Right lobe of liver (tissue), 6 donors: ENCODE measurements around the gene NUP93. TPM values are rescaled to one million over a fixed set of nuclear protein-coding genes. Genes with fewer than 3 reads are reported as not detected.
"Not testable (repeated sequence)": the region's sequence is repeated elsewhere in the genome, so short reads cannot be mapped to it uniquely, and the experiment has no call there.

Source experiments
- ATAC-seq, 4 donors: fragments of 200-7000 bp; cut with Tn5 transposase; one replicate each; pipeline ENCODE4 v1.9.1; 2020; ENCODE audit warnings: mild to moderate bottlenecking in 4 of 4, moderate library complexity in 4 of 4
- DNase-seq, 3 donors: peaks; one replicate each; pipeline ENCODE4 v3.0.0-alpha.2; 2020
- H3K27ac ChIP-seq, 3 donors: fragments of 200-600 bp; one replicate each; pipeline ENCODE4 v1.8.0; 2022
- H3K27me3 ChIP-seq, 2 donors: fragments of 200-600 bp; one replicate each; pipeline ENCODE4 v1.8.0; 2022
- H3K36me3 ChIP-seq, 4 donors: fragments of 200-600 bp; sonication (generic) in 1 of 4; one replicate each; pipeline versions ENCODE4 v1.5.1 to v1.8.0; 2017 to 2022; ENCODE audit warnings: control low read depth in 1 of 4
- H3K4me1 ChIP-seq, 4 donors: fragments of 200-600 bp; sonication (generic) in 1 of 4; one replicate each; pipeline versions ENCODE4 v1.5.1 to v1.8.0; 2017 to 2022; ENCODE audit warnings: control low read depth in 1 of 4
- H3K4me3 ChIP-seq, 3 donors: fragments of 200-600 bp; one replicate each; pipeline ENCODE4 v1.8.0; 2022
- H3K9me3 ChIP-seq, 4 donors: fragments of 200-600 bp; sonication (generic) in 1 of 4; one replicate each; pipeline versions ENCODE4 v1.5.1 to v1.8.0; 2017 to 2022; ENCODE audit warnings: control low read depth in 1 of 4
- POLR2A ChIP-seq: fragments of 450-650 bp; IDR thresholded peaks from one replicate; pipeline ENCODE4 v1.6.1; 2017; ENCODE audit warnings: antibody characterized with exemption, mild to moderate bottlenecking
- WGBS: methylation state at CpG from one replicate; pipeline ENCODE4 v1.1.6; 2018; ENCODE audit warnings: low coverage, low lambda C conversion rate; ENCODE audit not compliant: insufficient coverage; ENCODE audit errors: missing lambda C conversion rate; 5-methylcytosine and 5-hydroxymethylcytosine counted together
- intact Hi-C, 2 donors: fragments of 100-400 bp; cut with DNase I; formaldehyde crosslinking; loops; one replicate each; pipeline versions ENCODE4 v1.11.2 to v1.14.1; 2022
- total RNA-seq, 6 experiments: library from RNA; depleted of rRNA in 2 of 6; stranded (reverse); fragments of >200 nt in 2 of 6; fragmentation: NEBNext Ultra II Directional in 3 of 6; extraction: Animal tissue kit (Norgen Biotek cat#: 25700) in 3 of 6; gene quantifications; one replicate each; pipeline versions ENCODE4 v1.1.0 to v1.2.4, GENCODE V29; 2016 to 2023
- TF ChIP-seq, protein P1 (sequence below), 4 donors: fragments of 200-600 bp in 3 of 4; fragments of 450-650 bp in 1 of 4; IDR thresholded peaks; one replicate each; pipeline versions ENCODE4 v1.5.1 to v1.8.0; 2016 to 2022; ENCODE audit warnings: antibody characterized with exemption in 4 of 4, mild to moderate bottlenecking in 2 of 4
- donor health status: DM: no; HTN: yes; CAD: no.
- donor health status: DM: no; HTN: no; CAD: no.
- donor health status: DM: no; HTN: no; CAD: no.
- donor health status: DM: no; HTN: yes; CAD: no.
- donor health status: DM: no; HTN: yes; CAD: no.

NUP93 gene
- total RNA-seq, 6 experiments from 2014 or later, result 8.3 to 17.0 (median 12.8) TPM

DNA sequence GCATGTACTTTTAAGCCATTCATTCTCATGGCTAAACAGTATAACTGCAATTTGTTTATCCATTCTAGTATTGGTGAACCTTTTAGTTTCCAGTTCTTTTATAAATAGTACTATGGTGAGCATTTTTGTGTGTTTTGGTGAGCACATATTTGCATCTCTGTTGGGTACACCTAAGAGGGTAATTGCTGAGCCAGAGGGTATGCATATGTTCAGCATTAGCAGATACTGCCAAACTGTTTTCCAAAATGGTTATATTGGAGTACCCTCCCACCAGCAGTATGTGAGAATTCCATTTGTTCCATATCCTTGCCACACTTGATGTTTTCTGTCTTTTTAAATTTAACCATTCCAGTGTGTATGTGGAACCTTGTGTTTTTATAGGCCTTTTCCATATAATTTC is 81.0 kb downstream of the NUP93 start:
- H3K4me1 ChIP-seq, result no peaks in the 10 kb centered on the region
- DNase-seq, result no peak
- H3K4me3 ChIP-seq, result no peak overlapping the region
- H3K27ac ChIP-seq, result no peak overlapping the region
- H3K27me3 ChIP-seq, result no peaks in the 10 kb centered on the region
- H3K9me3 ChIP-seq, result no peaks in the 10 kb centered on the region
- no peak for ATAC-seq
- TF ChIP-seq, protein P1, sequence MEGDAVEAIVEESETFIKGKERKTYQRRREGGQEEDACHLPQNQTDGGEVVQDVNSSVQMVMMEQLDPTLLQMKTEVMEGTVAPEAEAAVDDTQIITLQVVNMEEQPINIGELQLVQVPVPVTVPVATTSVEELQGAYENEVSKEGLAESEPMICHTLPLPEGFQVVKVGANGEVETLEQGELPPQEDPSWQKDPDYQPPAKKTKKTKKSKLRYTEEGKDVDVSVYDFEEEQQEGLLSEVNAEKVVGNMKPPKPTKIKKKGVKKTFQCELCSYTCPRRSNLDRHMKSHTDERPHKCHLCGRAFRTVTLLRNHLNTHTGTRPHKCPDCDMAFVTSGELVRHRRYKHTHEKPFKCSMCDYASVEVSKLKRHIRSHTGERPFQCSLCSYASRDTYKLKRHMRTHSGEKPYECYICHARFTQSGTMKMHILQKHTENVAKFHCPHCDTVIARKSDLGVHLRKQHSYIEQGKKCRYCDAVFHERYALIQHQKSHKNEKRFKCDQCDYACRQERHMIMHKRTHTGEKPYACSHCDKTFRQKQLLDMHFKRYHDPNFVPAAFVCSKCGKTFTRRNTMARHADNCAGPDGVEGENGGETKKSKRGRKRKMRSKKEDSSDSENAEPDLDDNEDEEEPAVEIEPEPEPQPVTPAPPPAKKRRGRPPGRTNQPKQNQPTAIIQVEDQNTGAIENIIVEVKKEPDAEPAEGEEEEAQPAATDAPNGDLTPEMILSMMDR (IDR thresholded peaks at IDR 0.05), result no peak
- TF ChIP-seq POLR2A, result no peak
- peaks cover 0 to 2% (median 0%) of the 10 kb centered on the region in 4 donors for H3K36me3 ChIP-seq
- intact Hi-C loops, result no loop called here

DNA sequence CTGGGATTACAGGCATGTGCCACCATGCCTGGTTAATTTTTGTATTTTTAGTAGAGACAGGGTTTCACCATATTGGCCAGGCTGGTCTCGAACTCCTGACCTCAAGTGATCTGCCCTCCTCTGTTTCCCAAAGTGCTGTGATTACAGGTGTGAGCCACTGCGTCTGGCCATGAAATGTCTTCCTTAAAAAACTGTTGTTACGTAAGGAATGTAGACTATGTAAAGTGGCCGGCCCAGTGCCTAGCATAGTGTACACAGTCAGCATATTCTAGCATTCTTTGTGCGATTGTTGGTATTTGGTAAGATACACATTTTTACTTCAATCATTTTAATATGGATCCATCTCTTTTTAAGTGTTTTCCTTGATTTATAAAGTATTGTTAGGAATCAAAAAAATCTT is 81.7 kb downstream of the NUP93 start:
- DNase-seq, H3K27me3 ChIP-seq, H3K4me3 ChIP-seq, H3K4me1 ChIP-seq, H3K36me3 ChIP-seq, ATAC-seq, H3K9me3 ChIP-seq, intact Hi-C loops, H3K27ac ChIP-seq: not testable (repeated sequence)
- 97% methylated on average over 5 of the region's 5 CpGs for WGBS

DNA sequence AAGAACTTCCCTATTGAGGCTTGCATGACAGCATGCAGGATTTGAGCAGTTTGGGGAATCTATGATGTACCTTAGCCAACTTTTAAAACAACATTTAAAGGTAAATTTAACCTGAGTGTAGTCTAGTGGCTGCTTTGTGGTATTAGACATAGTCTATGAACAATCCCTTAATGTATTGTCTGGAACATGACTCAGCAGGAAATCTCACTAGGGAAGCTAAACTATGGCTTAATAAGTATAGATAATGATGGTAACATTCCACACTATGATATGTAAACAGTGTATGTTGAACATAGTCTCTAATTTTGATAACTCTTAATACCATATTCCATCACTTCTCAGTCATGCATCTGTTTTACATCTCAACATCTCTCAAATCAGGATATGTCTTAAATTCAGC is 83.0 kb downstream of the NUP93 start:
- no peaks in the 10 kb centered on the region for H3K9me3 ChIP-seq
- ATAC-seq (no peak), DNase-seq (no peak)
- TF ChIP-seq, protein P1 (IDR thresholded peaks at IDR 0.05), result no peak
- TF ChIP-seq POLR2A, result no peak
- H3K36me3 ChIP-seq, result no peaks in the 10 kb centered on the region
- no peaks in the 10 kb centered on the region for H3K4me1 ChIP-seq
- no peak overlapping the region for H3K27ac ChIP-seq
- intact Hi-C loops, result no loop called here
- no peak overlapping the region for H3K4me3 ChIP-seq
- H3K27me3 ChIP-seq, result no peaks in the 10 kb centered on the region

DNA sequence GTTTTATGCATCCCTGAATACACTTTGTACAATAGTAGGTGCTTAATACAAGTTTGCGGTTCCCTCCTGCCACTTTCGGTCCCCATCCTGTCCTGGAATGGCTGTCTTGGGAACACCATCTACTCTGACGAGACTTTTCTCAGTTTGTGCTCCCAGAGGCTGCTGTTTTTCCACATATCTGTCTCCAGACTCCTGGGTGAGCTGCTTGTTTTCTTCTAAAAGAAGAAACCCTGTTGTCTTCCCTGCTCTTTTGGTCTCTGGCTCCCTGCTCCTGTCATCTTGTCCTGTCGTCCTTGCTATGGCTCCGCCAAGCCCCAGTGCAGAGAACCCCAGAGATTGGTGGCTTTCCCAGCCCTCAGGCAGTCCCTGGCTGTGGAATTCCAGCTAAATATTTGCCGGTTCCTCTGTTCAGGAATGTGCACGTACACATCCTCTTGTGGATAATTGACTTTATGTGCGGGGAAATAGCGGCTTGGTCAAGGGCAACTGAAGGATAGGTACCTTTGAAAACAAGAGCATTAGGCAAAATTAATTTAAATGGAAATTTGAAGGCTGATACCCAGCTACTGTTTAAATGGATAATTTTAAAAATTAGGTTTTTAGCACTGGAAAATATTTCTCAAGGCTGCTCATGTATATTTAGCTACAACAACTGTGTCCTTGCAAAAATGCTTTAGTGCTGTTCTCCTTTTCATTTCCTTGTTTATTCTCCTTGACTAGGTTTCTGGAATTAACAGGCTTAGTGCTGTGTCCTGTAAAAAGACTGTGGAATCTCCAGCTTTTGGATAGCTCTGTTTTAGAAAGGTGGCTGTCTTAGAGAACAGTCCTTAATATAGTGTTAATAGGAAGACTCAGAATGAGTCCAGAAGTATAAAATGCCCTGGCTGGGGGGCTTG is 84.9 kb downstream of the NUP93 start:
- Histone ChIP-seq H3K27me3 (no peaks in the 10 kb centered on the region), H3K9me3 (no peaks in the 10 kb centered on the region), H3K27ac (no peak overlapping the region), H3K4me1 (no peaks in the 10 kb centered on the region), H3K36me3 (no peaks in the 10 kb centered on the region), H3K4me3 (no peak overlapping the region)
- no peak for DNase-seq
- ATAC-seq, result no peak
- intact Hi-C loops, result no loop called here
- TF ChIP-seq, protein P1 (IDR thresholded peaks at IDR 0.05), result no peak
- no peak for TF ChIP-seq POLR2A
- 70% methylated on average over 9 of the region's 9 CpGs for WGBS

DNA sequence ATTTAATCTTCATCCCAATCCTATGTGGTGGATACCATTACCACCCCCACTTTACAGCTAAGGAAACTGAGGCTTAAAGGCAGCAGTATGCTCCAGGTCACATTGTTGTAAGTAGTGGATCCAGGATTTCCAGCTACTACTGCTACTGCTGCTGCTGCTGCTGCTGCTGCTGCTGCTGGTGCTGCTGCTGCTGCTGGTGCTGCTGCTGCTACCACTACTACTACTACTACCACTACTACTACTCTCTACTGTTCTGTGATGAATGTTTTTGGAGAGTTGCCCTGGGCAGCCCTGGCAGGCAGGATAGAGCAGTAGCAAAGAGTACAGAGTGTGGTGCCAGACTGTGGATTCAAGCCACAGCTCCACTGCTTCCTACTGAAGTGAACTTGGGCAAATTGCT is 85.8 kb downstream of the NUP93 start:
- Histone ChIP-seq H3K9me3 (no peaks in the 10 kb centered on the region), H3K4me3 (no peak overlapping the region), H3K27me3 (no peaks in the 10 kb centered on the region), H3K36me3 (no peaks in the 10 kb centered on the region), H3K4me1 (no peaks in the 10 kb centered on the region), H3K27ac (no peak overlapping the region)
- DNase-seq (no peak), ATAC-seq (no peak)
- intact Hi-C loops, result no loop called here
- TF ChIP-seq, protein P1 (IDR thresholded peaks at IDR 0.05), result no peak
- no peak for TF ChIP-seq POLR2A
